Endothelial cell of umbilical vein (primary cell): ENCODE results near the gene NHSL2. TPM values are rescaled to one million over a fixed set of nuclear protein-coding genes. Genes with fewer than 3 reads are reported as not detected.

ENCODE experiments used
- BruUV-seq: library from RNA; stranded (reverse); fragments of 400-500 nt; replicated peaks from 2 replicates; lab custom pipeline; 2021; lab: Mats Ljungman, UMichigan
- CTCF ChIA-PET: fragments of 300-600, 350-600 bp; sonication (Branson Sonifier 250); formaldehyde crosslinking; loops from one replicate; lab custom pipeline; 2021; ENCODE audit warnings: antibody characterized with exemption, inconsistent platforms; lab: Charles Lee
- POLR2A ChIA-PET: fragments of 300-600, 350-600 bp; sonication (Branson Sonifier 250); formaldehyde crosslinking; loops from one replicate; lab custom pipeline; 2021; ENCODE audit warnings: antibody characterized with exemption, inconsistent platforms; lab: Charles Lee
- DNase-seq: peaks from one replicate; pipeline ENCODE4 v3.0.0-alpha.2; 2011; ENCODE audit warnings: low read depth, low spot score
- FAIRE-seq: peaks from 2 replicates; lab custom pipeline; 2011; peaks lifted over from hg19 to GRCh38; lab: Jason Lieb, UNC
- H2AFZ ChIP-seq: 2 replicates; pipeline ENCODE4 v1.6.0; 2012; ENCODE audit warnings: low read depth, low read length, control low read depth, inconsistent platforms
- H3K27ac ChIP-seq: 2 replicates; pipeline ENCODE4 v1.5.1; 2011; ENCODE audit warnings: low read depth, mild to moderate bottlenecking, control low read depth, low read length, moderate library complexity; ENCODE audit not compliant: insufficient read depth
- H3K27me3 ChIP-seq, 2 experiments: 2 replicates each; pipeline versions ENCODE4 v1.6.0 to v1.6.1; 2011; ENCODE audit warnings: low read length in 2 of 2, mixed read lengths in 1 of 2; ENCODE audit not compliant: control insufficient read depth in 2 of 2, insufficient read depth in 2 of 2
- H3K36me3 ChIP-seq, 2 experiments: 2 replicates in 1 of 2; 3 replicates in 1 of 2; pipeline ENCODE4 v1.5.1; 2011; ENCODE audit warnings: low read length in 2 of 2, mild to moderate bottlenecking in 1 of 2, moderate library complexity in 1 of 2; ENCODE audit not compliant: control insufficient read depth in 2 of 2, insufficient read depth in 2 of 2; ENCODE audit errors: extremely low read depth in 1 of 2
- H3K4me1 ChIP-seq: 3 replicates; pipeline ENCODE4 v1.5.1; 2011; ENCODE audit warnings: mild to moderate bottlenecking, low read length; ENCODE audit not compliant: control insufficient read depth, insufficient read depth; ENCODE audit errors: extremely low read depth
- H3K4me2 ChIP-seq: 2 replicates; pipeline ENCODE4 v1.6.1; 2011; ENCODE audit warnings: low read length, control low read depth, mixed read lengths; ENCODE audit not compliant: insufficient read depth
- H3K4me3 ChIP-seq, 3 experiments: fragments of 200-600 bp in 1 of 3; sonication (generic), shearing (Covaris generic) in 1 of 3; replicated peaks in 1 of 3; 2 replicates each; pipeline ENCODE4 v1.5.1; 2011 to 2016; ENCODE audit warnings: control low read depth in 3 of 3, low read length in 3 of 3, mild to moderate bottlenecking in 2 of 3, inconsistent platforms in 1 of 3, low read depth in 1 of 3, moderate library complexity in 1 of 3; ENCODE audit not compliant: insufficient read depth in 1 of 3
- H3K79me2 ChIP-seq: 2 replicates; pipeline ENCODE4 v1.6.0; 2012; ENCODE audit warnings: low read length, inconsistent platforms; ENCODE audit not compliant: control insufficient read depth, insufficient read depth
- H3K9ac ChIP-seq: replicated peaks from 2 replicates; pipeline ENCODE3; 2011; ENCODE audit warnings: low read length, control low read depth; ENCODE audit not compliant: insufficient read depth; ENCODE audit errors: extremely low read depth
- H3K9me1 ChIP-seq: replicated peaks from 3 replicates; pipeline ENCODE4 v1.6.0; 2011; ENCODE audit warnings: mild to moderate bottlenecking, low read length; ENCODE audit not compliant: control insufficient read depth, insufficient read depth; ENCODE audit errors: extremely low read depth
- H3K9me3 ChIP-seq: replicated peaks from 2 replicates; pipeline ENCODE4 v1.5.1; 2012; ENCODE audit warnings: low read length, inconsistent platforms; ENCODE audit not compliant: control insufficient read depth, insufficient read depth
- H4K20me1 ChIP-seq: replicated peaks from 2 replicates; pipeline ENCODE3; 2011; ENCODE audit warnings: mild to moderate bottlenecking, low read length; ENCODE audit not compliant: control insufficient read depth, insufficient read depth; ENCODE audit errors: extremely low read depth
- EZH2 ChIP-seq: IDR thresholded peaks from 2 replicates; pipeline ENCODE4 v1.6.1; 2012; ENCODE audit warnings: borderline replicate concordance, low read depth, mild to moderate bottlenecking, moderate library complexity, low read length, inconsistent platforms; ENCODE audit not compliant: severe bottlenecking
- FOS ChIP-seq: IDR thresholded peaks from 2 replicates; pipeline ENCODE4 v1.6.1; 2011; ENCODE audit warnings: mild to moderate bottlenecking, low read length, moderate library complexity, borderline replicate concordance; ENCODE audit not compliant: insufficient read depth
- GATA2 ChIP-seq: IDR thresholded peaks from 2 replicates; pipeline ENCODE4 v1.7.0; 2011; ENCODE audit warnings: low read depth, mild to moderate bottlenecking, moderate library complexity, mixed read lengths, low read length; ENCODE audit not compliant: insufficient read length, insufficient read depth
- JUN ChIP-seq: IDR thresholded peaks from 2 replicates; pipeline ENCODE4 v1.6.1; 2011; ENCODE audit warnings: borderline replicate concordance, low read depth; ENCODE audit not compliant: insufficient read length, insufficient read depth
- MYC ChIP-seq: IDR thresholded peaks from one replicate; pipeline ENCODE4 v1.6.1; 2011; ENCODE audit warnings: mild to moderate bottlenecking, low read depth, low read length
- POLR2A ChIP-seq: IDR thresholded peaks from 2 replicates; pipeline ENCODE4 v1.6.1; 2012; ENCODE audit warnings: low read depth, mild to moderate bottlenecking, control low read depth, low read length
- POLR2AphosphoS5 ChIP-seq: IDR thresholded peaks from 2 replicates; pipeline ENCODE4 v1.6.1; 2012; ENCODE audit warnings: low read depth, mild to moderate bottlenecking, control low read depth, low read length, moderate library complexity; ENCODE audit not compliant: insufficient read depth
- dilution Hi-C: fragments of 300-500 bp; cut with MboI; formaldehyde crosslinking; loops from one replicate; pipeline ENCODE4 v1.15.0; 2019; ENCODE audit warnings: low sequenced_read_pairs; ENCODE audit not compliant: extremely low pct_ligation_motif_present
- intact Hi-C: fragments of 100-400 bp; cut with micrococcal nuclease; formaldehyde crosslinking; loops from one replicate; pipeline ENCODE4 v1.10.0; 2022
- polyA plus RNA-seq, 4 experiments: library from polyadenylated mRNA; depleted of rRNA in 3 of 4; stranded (reverse) in 3 of 4; unstranded in 1 of 4; fragments of >200 nt; gene quantifications; 2 replicates each; pipeline versions ENCODE4 v1.2.1 to v1.2.3, GENCODE V29; 2011 to 2012; ENCODE audit warnings: missing spikeins in 1 of 4
- total RNA-seq: library from RNA; stranded (reverse); gene quantifications from 2 replicates; pipeline ENCODE4 v1.2.3, GENCODE V29; 2021
- TF ChIP-seq, protein P1 (sequence below): IDR thresholded peaks from 2 replicates; pipeline ENCODE4 v1.6.1; 2011; ENCODE audit not compliant: insufficient read depth, insufficient read length
- TF ChIP-seq, protein P2 (sequence below), 2 donors: IDR thresholded peaks; 1 replicate in 1 of 2; 2 replicates in 1 of 2; pipeline ENCODE4 v1.5.1; 2011; ENCODE audit warnings: low read length in 2 of 2, mild to moderate bottlenecking in 2 of 2, moderate library complexity in 2 of 2, control low read depth in 1 of 2, inconsistent platforms in 1 of 2, low read depth in 1 of 2; ENCODE audit not compliant: insufficient read depth in 1 of 2; ENCODE audit errors: extremely low read depth in 1 of 2

Gene NHSL2
- total and polyA plus RNA-seq, 2 donors (not counting 3 experiments of a cell fraction or from before 2014, with no cell fraction given): 23.5 to 49.9 TPM

GRCh38 chrX:72078411-72078810, 167.8 kb downstream of the NHSL2 start:
- BruUV-seq: no TSS peak
- TF ChIP-seq JUN (no peak), GATA2 (no peak), FOS (no peak), POLR2AphosphoS5 (no peak), EZH2 (no peak), MYC (no peak), POLR2A (no peak)
- TF ChIP-seq, protein P1, sequence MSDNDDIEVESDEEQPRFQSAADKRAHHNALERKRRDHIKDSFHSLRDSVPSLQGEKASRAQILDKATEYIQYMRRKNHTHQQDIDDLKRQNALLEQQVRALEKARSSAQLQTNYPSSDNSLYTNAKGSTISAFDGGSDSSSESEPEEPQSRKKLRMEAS: no peak
- TF ChIP-seq, protein P2, sequence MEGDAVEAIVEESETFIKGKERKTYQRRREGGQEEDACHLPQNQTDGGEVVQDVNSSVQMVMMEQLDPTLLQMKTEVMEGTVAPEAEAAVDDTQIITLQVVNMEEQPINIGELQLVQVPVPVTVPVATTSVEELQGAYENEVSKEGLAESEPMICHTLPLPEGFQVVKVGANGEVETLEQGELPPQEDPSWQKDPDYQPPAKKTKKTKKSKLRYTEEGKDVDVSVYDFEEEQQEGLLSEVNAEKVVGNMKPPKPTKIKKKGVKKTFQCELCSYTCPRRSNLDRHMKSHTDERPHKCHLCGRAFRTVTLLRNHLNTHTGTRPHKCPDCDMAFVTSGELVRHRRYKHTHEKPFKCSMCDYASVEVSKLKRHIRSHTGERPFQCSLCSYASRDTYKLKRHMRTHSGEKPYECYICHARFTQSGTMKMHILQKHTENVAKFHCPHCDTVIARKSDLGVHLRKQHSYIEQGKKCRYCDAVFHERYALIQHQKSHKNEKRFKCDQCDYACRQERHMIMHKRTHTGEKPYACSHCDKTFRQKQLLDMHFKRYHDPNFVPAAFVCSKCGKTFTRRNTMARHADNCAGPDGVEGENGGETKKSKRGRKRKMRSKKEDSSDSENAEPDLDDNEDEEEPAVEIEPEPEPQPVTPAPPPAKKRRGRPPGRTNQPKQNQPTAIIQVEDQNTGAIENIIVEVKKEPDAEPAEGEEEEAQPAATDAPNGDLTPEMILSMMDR (IDR thresholded peaks at IDR 0.05; ENCODE audit: extremely low read depth in 1 of 2, insufficient read depth in 1 of 2, low read depth in 1 of 2, low read length in 2 of 2): no peak
- Histone ChIP-seq H3K36me3 (no peaks in the 10 kb centered on the region), H3K9me3 (no peaks in the 10 kb centered on the region), H3K79me2 (peaks cover 37% of the 10 kb centered on the region), H3K27me3 (no peaks in the 10 kb centered on the region), H3K27ac (peak overlapping the region; percentile 87), H3K9me1 (no peaks in the 10 kb centered on the region), H4K20me1 (no peaks in the 10 kb centered on the region), H3K4me3 (no peak overlapping the region), H3K9ac (no peak overlapping the region), H2AFZ (peak overlapping the region; percentile 5), H3K4me1 (peaks cover 39% of the 10 kb centered on the region), H3K4me2 (peak overlapping the region; percentile 32)
- FAIRE-seq: peak; percentile 79
- ChIA-PET POLR2A (interaction anchor here (0.6 to 1.1 kb wide), 4 partner anchors 13 to 60 kb away, joined by 3 to 4 read pairs (median 3); no protein-coding TSS in a partner anchor), CTCF (interaction anchor here (0.8 to 2.2 kb wide), 5 partner anchors 16 to 56 kb away, joined by 3 to 11 read pairs (median 4); no protein-coding TSS in a partner anchor)
- intact Hi-C loops (loop anchor here (2.0 kb wide), 1 partner anchor 18 kb away; no protein-coding TSS in a partner anchor), dilution Hi-C loops (no loop called here)
- DNase-seq: peak; percentile 70
